Vagina (tissue), 2 donors: Measurements from ENCODE around the gene WDR55. TPM values are rescaled to one million over a fixed set of nuclear protein-coding genes. Genes with fewer than 3 reads are reported as not detected.

Source experiments
- DNase-seq, 2 donors: peaks; one replicate each; pipeline ENCODE4 v3.0.0-alpha.2; 2017; ENCODE audit errors: extremely low spot score in 2 of 2
- H3K27ac ChIP-seq: fragments of 200-600 bp; sonication (generic); one replicate; pipeline ENCODE4 v1.5.1; 2019
- H3K27me3 ChIP-seq: fragments of 200-600 bp; sonication (generic); one replicate; pipeline ENCODE4 v1.5.1; 2019
- H3K36me3 ChIP-seq, 2 donors: fragments of 200-600 bp; sonication (generic); one replicate each; pipeline ENCODE4 v1.5.1; 2017 to 2019
- H3K4me1 ChIP-seq: fragments of 200-600 bp; sonication (generic); one replicate; pipeline ENCODE4 v1.5.1; 2019
- H3K4me3 ChIP-seq, 2 donors: fragments of 200-600 bp; sonication (generic); 1 replicate in 1 of 2; 2 replicates in 1 of 2; pipeline ENCODE4 v1.5.1; 2016 to 2019
- H3K9me3 ChIP-seq: fragments of 200-600 bp; sonication (generic); one replicate; pipeline ENCODE4 v1.5.1; 2019
- CTCF ChIP-seq, 3 experiments: fragments of 450-650 bp in 2 of 3; fragments of 200-600 bp in 1 of 3; sonication (generic) in 1 of 3; IDR thresholded peaks; one replicate each; pipeline ENCODE4 v1.5.1; 2017 to 2019; ENCODE audit warnings: antibody characterized with exemption in 3 of 3, mild to moderate bottlenecking in 2 of 3, moderate library complexity in 2 of 3
- POLR2A ChIP-seq, 2 donors: fragments of 450-650 bp; IDR thresholded peaks; one replicate each; pipeline ENCODE4 v1.6.1; 2017; ENCODE audit warnings: antibody characterized with exemption in 2 of 2, mild to moderate bottlenecking in 2 of 2, moderate library complexity in 2 of 2
- POLR2AphosphoS5 ChIP-seq, 2 donors: sonication (generic); formaldehyde crosslinking; IDR thresholded peaks; one replicate each; pipeline ENCODE4 v1.9.0; 2017; ENCODE audit warnings: antibody characterized with exemption in 2 of 2, mild to moderate bottlenecking in 2 of 2, low read depth in 1 of 2; ENCODE audit not compliant: insufficient read depth in 1 of 2
- intact Hi-C: fragments of 100-400 bp; cut with DNase I; formaldehyde crosslinking; loops from one replicate; pipeline ENCODE4 v1.15.1; 2023
- total RNA-seq: library from RNA; depleted of rRNA; stranded (reverse); fragments of >200 nt; gene quantifications from one replicate; pipeline ENCODE4 v1.2.3, GENCODE V29; 2016

WDR55 gene
- total RNA-seq, 1 donor from 2014 or later, result 19.9 TPM

- intact Hi-C loops, result no loop called here
- TF ChIP-seq POLR2A (IDR thresholded peaks at IDR 0.05), result no peak
- TF ChIP-seq POLR2AphosphoS5 (IDR thresholded peaks at IDR 0.05; ENCODE audit: insufficient read depth in 1 of 2, low read depth in 1 of 2), result no peak
- TF ChIP-seq CTCF (IDR thresholded peaks at IDR 0.05), result no peak
- Histone ChIP-seq H3K36me3 (peaks cover 0 to 63% of the 10 kb centered on the region in 2 donors), H3K9me3 (no peaks in the 10 kb centered on the region), H3K27me3 (no peaks in the 10 kb centered on the region), H3K4me1 (peaks cover 7% of the 10 kb centered on the region), H3K27ac (no peak overlapping the region), H3K4me3 (peak overlapping the region; percentile 20 to 25)
- DNase-seq, result no peak
Observed at GRCh38 chr5:140672455-140673186, 7.9 kb downstream of the WDR55 start.

GRCh38 chr5:140673187-140673976 is 8.7 kb downstream of the WDR55 start, which contains the start of gene DND1:
Gene DND1, minus strand, starts transcription at chr5:140673576. Its CDS starts 34 bp downstream, at chr5:140673542.
- Histone ChIP-seq H3K27ac (no peak within 1 kb of the TSS), H3K4me1 (peaks cover 6% of the 10 kb centered on the region), H3K27me3 (no peaks in the 10 kb centered on the region), H3K4me3 (peak within 1 kb of the TSS; percentile 20 to 25), H3K36me3 (peaks cover 0 to 70% of the 10 kb centered on the region in 2 donors), H3K9me3 (no peaks in the 10 kb centered on the region)
- TF ChIP-seq POLR2A (IDR thresholded peaks at IDR 0.05) (no peak), POLR2AphosphoS5 (IDR thresholded peaks at IDR 0.05; ENCODE audit: insufficient read depth in 1 of 2, low read depth in 1 of 2) (no peak)
- intact Hi-C loops, result no loop called here
- no peak for DNase-seq

DNA sequence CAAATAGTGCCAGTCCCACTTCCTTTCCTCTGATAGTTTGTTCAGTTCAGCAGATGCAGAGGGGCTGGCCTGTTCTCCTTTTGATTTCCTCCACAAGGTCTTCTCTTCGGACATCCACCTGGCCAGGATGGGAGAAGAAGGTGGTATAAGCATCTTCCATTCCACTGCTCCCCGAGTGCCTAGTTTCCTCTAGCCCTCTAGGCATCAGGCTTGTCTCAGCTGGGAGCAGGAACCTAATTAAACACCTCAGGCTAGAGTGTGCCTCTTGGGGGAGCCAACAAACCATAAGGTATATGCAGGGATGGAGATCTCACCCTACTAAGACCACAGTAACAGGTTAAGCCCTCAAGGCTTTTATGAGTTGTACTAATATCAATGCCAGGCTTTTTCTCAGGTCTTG is 9.5 kb downstream of the WDR55 start:
- Histone ChIP-seq H3K27me3 (no peaks in the 10 kb centered on the region), H3K4me1 (peaks cover 6% of the 10 kb centered on the region), H3K36me3 (peaks cover 0 to 67% of the 10 kb centered on the region in 2 donors), H3K4me3 (no peak overlapping the region), H3K27ac (no peak overlapping the region), H3K9me3 (no peaks in the 10 kb centered on the region)
- DNase-seq, result no peak
- TF ChIP-seq POLR2A (IDR thresholded peaks at IDR 0.05) (no peak), POLR2AphosphoS5 (IDR thresholded peaks at IDR 0.05; ENCODE audit: insufficient read depth in 1 of 2, low read depth in 1 of 2) (no peak), CTCF (IDR thresholded peaks at IDR 0.05) (no peak)
- intact Hi-C loops, result no loop called here

DNA sequence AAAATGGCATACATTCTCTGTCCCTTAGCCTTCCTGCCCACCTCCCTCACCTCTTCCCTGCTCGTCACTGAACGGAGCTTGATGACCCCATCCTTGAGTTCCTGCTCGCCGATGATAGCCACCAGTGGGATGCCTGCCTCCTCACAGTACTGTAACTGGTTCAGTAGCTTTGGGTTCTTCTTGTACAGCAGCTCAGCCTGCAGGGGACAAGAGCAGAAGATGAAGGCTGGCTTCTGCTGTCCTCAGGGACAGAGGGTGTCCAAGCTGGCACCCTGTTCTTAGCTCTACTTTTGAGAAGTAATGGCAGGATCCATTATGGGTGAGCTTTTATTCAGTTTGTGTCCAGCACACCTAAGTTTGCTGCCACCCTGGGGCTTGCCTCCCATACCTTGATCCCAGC is 9.9 kb downstream of the WDR55 start:
- TF ChIP-seq POLR2AphosphoS5 (IDR thresholded peaks at IDR 0.05; ENCODE audit: insufficient read depth in 1 of 2, low read depth in 1 of 2) (no peak), CTCF (IDR thresholded peaks at IDR 0.05) (no peak), POLR2A (IDR thresholded peaks at IDR 0.05) (no peak)
- intact Hi-C loops, result no loop called here
- Histone ChIP-seq H3K9me3 (no peaks in the 10 kb centered on the region), H3K36me3 (peaks cover 0 to 67% of the 10 kb centered on the region in 2 donors), H3K4me1 (peaks cover 6% of the 10 kb centered on the region), H3K27ac (no peak overlapping the region), H3K27me3 (no peaks in the 10 kb centered on the region), H3K4me3 (no peak overlapping the region)
- no peak for DNase-seq

DNA sequence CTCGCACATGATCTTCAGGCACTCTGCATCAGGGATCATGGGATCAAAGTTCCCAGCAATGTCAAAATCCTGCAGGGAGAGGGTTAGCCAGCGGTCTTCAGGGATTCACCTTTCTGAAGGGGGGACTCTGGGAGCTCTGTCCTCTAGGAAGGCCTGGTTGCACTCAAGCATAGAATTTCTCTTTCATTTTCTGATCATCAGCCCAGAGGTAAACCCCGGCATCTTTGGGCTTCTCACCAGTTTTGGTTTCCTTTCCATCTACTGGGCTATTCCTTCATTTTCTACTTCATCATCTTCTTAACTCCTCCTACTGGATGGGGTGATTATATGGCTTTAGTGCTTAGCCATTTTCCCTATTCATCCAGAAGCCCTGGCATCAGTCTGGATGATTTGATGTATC is 13.2 kb downstream of the WDR55 start:
- no peak overlapping the region for H3K4me3 ChIP-seq
- no peak for TF ChIP-seq POLR2AphosphoS5 (IDR thresholded peaks at IDR 0.05; ENCODE audit: insufficient read depth in 1 of 2, low read depth in 1 of 2)
- no peak for TF ChIP-seq CTCF (IDR thresholded peaks at IDR 0.05)
- no peak for TF ChIP-seq POLR2A (IDR thresholded peaks at IDR 0.05)
- no peak for DNase-seq
- no peaks in the 10 kb centered on the region for H3K9me3 ChIP-seq
- H3K36me3 ChIP-seq, result peaks cover 0 to 70% of the 10 kb centered on the region in 2 donors
- intact Hi-C loops, result no loop called here
- no peaks in the 10 kb centered on the region for H3K27me3 ChIP-seq
- no peak overlapping the region for H3K27ac ChIP-seq
- H3K4me1 ChIP-seq, result peaks cover 1% of the 10 kb centered on the region
